GM12872 (cell line): Measurements from ENCODE around the gene CCL4.

ENCODE experiments used
- TF ChIP-seq, protein P1 (sequence below): IDR thresholded peaks from 3 replicates; pipeline ENCODE4 v1.5.1; 2011; ENCODE audit warnings: low read depth, mild to moderate bottlenecking, low read length, moderate library complexity; ENCODE audit not compliant: insufficient read depth

CCL4 gene

DNA sequence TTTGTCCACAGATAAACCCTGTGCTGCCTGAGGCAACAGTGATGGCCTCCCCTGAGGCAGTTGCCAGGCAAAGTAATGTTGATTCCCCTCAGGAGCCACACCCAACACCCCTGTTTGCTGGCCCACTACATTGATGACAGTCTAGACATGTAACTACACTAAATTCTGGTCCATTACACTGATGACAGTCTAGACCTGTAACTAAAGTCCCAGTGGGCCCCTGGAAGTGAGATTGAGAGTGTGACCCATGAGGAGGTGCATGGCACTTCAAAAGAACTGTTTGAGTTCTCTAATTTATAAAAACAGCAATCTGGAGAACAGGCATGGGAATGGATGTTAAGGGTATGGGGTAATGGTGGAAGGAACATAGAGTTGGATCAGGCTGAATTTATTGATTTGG, 8.9 kb downstream of the CCL4 start:
- TF ChIP-seq, protein P1, sequence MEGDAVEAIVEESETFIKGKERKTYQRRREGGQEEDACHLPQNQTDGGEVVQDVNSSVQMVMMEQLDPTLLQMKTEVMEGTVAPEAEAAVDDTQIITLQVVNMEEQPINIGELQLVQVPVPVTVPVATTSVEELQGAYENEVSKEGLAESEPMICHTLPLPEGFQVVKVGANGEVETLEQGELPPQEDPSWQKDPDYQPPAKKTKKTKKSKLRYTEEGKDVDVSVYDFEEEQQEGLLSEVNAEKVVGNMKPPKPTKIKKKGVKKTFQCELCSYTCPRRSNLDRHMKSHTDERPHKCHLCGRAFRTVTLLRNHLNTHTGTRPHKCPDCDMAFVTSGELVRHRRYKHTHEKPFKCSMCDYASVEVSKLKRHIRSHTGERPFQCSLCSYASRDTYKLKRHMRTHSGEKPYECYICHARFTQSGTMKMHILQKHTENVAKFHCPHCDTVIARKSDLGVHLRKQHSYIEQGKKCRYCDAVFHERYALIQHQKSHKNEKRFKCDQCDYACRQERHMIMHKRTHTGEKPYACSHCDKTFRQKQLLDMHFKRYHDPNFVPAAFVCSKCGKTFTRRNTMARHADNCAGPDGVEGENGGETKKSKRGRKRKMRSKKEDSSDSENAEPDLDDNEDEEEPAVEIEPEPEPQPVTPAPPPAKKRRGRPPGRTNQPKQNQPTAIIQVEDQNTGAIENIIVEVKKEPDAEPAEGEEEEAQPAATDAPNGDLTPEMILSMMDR: no peak

DNA sequence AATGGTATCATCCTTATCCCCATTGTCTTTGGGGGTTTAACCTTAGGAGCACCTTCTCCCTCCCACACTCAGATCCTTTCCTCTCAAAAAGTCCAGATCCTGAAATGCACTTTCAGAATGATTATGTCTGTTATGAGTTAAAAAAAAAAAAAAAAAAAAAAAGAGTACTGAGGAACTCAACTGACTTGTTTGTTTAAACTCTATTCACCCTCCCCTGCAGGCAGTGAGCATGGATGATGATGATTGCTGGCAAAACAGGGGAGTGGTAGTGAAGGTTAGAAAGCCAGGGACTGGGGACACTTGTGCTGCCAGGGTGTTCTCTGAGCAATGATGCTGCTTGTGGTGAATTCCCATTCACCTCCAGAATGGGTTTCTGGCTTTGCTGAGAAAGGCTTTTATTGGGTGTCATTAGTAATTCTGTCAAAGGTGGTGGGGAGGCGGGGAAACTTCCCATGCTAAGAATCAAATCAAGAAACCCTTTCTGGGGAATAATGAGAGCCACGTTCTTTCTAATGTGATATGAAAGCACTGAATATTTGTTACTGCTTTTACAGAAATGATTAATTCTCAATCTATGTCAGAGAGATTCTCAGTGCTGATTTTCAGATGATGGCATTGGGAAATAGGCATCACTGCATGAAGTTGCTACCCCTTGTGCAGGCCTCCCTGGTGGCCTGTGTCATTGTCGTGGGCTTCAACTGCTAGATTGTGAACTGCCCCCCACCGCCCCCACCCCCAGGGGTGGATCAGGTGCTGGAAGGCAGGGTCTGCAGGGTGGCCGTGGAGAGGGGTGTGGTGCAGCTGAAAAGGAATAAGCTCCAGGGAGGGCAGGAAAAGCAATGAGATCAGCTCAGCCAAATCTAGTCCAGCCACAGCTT, 14.1 kb downstream of the CCL4 start:
- TF ChIP-seq, protein P1: no peak

DNA sequence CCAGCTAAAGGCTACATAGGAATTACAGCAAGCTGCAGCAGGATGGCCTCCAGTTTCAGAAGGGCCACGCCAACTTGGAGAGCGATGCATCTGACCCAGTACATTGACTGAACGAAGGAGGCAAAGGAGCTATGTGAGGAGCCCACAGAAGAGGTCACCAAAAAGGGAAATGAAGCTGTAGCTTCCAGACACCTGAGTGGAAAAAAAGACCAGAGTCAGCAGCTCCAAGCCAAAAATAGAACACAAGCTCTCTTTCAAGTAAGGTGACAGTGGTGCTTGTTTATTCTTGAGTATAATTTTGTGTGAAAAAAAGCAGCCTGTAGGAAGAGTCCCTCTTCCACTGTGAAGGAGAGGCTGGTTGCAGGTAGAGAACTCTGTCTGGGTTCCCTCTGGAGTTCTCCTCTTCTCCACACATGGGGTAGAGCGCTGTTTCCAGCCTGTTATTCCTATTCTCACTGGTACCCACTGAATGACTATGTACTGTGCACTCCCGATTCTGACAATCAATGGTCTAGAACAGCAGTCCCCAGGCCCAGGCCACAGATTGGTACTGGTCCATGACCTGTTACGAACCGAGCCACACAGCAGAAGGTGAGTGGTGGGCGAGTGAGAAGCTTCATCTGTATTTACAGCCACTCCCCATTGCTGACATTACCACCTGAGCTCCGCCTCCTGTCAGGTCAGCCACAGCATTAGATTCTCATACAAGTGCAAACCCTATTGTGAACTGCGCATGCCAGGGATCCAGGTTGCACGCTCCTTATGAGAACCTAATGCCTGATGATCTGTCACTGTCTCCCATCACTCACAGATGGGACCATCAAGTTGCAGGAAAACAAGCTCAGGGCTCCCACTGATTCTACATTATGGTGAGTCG, 15.1 kb downstream of the CCL4 start:
- TF ChIP-seq, protein P1: no peak

DNA sequence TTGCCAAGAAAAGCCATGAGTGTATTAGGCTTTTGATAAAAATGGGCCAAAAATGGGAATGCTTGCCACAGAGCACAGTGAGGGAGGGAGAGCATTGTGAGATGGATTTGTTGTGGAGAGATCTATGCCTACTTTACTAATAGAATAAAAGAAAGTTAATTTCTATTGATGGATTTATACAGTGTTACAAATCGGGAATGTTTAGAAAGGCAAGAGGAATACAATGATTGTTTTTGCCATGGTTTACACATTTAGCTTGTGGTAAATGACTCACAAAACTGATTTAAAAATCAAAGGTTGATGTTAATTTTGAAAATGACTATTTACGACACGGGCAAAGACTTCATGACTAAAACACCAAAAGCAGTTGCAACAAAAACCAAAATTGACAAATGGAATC, 16.6 kb downstream of the CCL4 start:
- TF ChIP-seq, protein P1: no peak

DNA sequence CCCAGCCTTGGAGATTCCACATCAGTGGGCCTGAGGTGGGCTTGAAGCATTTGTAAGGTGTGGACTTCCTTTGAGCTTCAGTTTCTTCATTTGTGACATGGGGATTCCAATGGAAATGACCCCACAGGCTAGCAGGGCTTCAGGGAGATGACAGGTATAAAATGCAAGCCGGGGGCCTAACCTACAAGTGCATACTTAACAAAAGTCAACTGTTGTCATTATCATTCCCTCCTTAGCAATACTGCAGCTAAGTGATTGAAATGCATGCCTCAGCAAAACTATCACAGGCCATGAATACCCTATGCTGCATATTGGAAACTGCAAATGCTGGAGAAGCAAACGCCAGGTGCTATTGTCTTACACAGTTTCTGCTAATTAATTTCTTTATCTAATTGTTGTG, 19.8 kb downstream of the CCL4 start:
- TF ChIP-seq, protein P1: no peak

DNA sequence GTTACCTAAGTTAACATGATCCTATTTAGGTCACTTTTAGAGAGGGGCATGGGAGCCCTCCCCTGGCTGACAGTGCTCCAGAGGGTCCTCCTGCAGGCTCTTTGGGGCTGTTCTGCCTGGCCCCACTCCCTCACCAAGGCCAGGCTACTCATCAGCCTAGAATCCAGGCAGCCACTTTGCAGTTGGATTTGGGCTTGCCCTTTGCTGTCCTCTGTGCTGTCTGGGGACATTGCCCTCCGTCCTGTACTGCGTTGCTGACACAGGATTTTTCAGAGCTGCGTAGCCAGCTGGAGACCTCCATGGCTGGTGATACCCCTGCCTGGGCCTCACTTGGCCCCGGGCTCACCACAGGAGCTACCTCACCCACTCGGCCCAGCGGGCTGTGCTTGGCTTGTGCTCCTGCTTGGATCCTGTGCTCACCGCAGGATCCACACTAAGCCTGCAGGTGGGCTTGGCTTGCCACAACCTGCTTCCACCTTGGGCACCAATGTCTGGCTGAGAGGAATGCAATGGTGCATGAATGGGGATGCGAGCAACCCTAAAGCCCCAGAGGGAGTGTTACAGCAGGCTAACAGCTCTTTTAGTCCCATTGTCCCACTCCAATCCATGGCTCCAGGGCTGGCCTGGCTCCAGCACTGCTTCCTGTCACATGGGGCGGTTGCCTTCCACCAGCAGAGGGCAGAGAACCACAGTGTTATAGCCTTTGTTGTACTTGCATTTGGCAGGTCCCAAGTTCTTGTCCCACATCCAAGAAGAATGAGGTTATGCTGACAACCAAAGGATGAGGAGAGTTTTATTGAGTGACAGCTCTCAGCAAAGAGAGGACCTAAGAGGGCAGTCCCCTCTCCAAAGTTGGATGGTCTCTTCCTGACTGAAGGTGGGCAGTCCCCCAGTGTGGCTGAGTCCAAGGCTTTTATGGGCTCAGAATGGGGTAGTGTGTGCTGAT, 21.5 kb downstream of the CCL4 start:
- TF ChIP-seq, protein P1: no peak
